DOHH2 (cell line): ENCODE measurements around the gene NAPB.
A peak's percentile ranks its signal among the peaks of the same experiment; 100 is the strongest.

ENCODE experiments used
- H3F3A ChIP-seq: fragments of 200-600 bp; sonication (generic), shearing (Covaris generic); 2 replicates; pipeline ENCODE4 v1.6.0; 2016; ENCODE audit warnings: antibody characterized with exemption, mild to moderate bottlenecking; ENCODE audit not compliant: control insufficient read depth, insufficient read depth
- H3K27ac ChIP-seq: fragments of 200-600 bp; sonication (generic); 2 replicates; pipeline ENCODE4 v1.5.1; 2014; ENCODE audit warnings: low read depth, mild to moderate bottlenecking, low read length, moderate library complexity
- H3K27me3 ChIP-seq: fragments of 200-600 bp; sonication (generic); 2 replicates; pipeline ENCODE4 v1.6.1; 2014; ENCODE audit warnings: mild to moderate bottlenecking, low read length, mixed read lengths; ENCODE audit not compliant: control insufficient read depth
- H3K36me3 ChIP-seq: fragments of 200-600 bp; sonication (generic); 2 replicates; pipeline ENCODE4 v1.6.1; 2014; ENCODE audit warnings: mild to moderate bottlenecking, low read length, moderate library complexity, mixed read lengths; ENCODE audit not compliant: control insufficient read depth
- H3K4me1 ChIP-seq: fragments of 200-600 bp; sonication (generic); 2 replicates; pipeline ENCODE4 v1.6.1; 2014; ENCODE audit warnings: mild to moderate bottlenecking, low read length, mixed read lengths; ENCODE audit not compliant: control insufficient read depth
- H3K4me2 ChIP-seq: fragments of 200-600 bp; sonication (generic); 2 replicates; pipeline ENCODE4 v1.6.0; 2014; ENCODE audit warnings: mild to moderate bottlenecking, low read length, moderate library complexity
- H3K4me3 ChIP-seq: fragments of 200-600 bp; sonication (generic); 2 replicates; pipeline ENCODE4 v1.5.1; 2014; ENCODE audit warnings: mild to moderate bottlenecking, low read length, mixed read lengths
- H3K79me2 ChIP-seq: fragments of 200-600 bp; sonication (generic); 2 replicates; pipeline ENCODE4 v1.6.1; 2014; ENCODE audit warnings: mild to moderate bottlenecking, low read length, mixed read lengths; ENCODE audit not compliant: control insufficient read depth
- H3K9me2 ChIP-seq: fragments of 200-600 bp; sonication (generic); replicated peaks from 2 replicates; pipeline ENCODE4 v1.6.1; 2014; ENCODE audit warnings: mild to moderate bottlenecking, low read length, mixed read lengths; ENCODE audit not compliant: control insufficient read depth
- H3K9me3 ChIP-seq: fragments of 200-600 bp; sonication (generic); 2 replicates; pipeline ENCODE4 v1.6.1; 2014; ENCODE audit warnings: antibody characterized with exemption, low read length, mixed read lengths; ENCODE audit not compliant: control insufficient read depth, insufficient read depth
- H4K20me1 ChIP-seq: fragments of 200-600 bp; sonication (generic); 2 replicates; pipeline ENCODE4 v1.6.0; 2014; ENCODE audit warnings: low read depth, mild to moderate bottlenecking, antibody characterized with exemption, low read length, moderate library complexity; ENCODE audit not compliant: control insufficient read depth, insufficient read depth
- EZH2phosphoT487 ChIP-seq: fragments of 200-600 bp; sonication (generic); IDR thresholded peaks from 2 replicates; pipeline ENCODE4 v1.6.1; 2017; ENCODE audit warnings: borderline replicate concordance, mild to moderate bottlenecking, antibody characterized with exemption, low read length, moderate library complexity, mixed read lengths
- TF ChIP-seq, protein P1 (sequence below): fragments of 200-600 bp; sonication (generic); IDR thresholded peaks from one replicate; pipeline ENCODE4 v1.5.1; 2014; ENCODE audit warnings: antibody characterized with exemption, mild to moderate bottlenecking, low read depth, low read length; ENCODE audit not compliant: poor library complexity, severe bottlenecking

NAPB gene

DNA sequence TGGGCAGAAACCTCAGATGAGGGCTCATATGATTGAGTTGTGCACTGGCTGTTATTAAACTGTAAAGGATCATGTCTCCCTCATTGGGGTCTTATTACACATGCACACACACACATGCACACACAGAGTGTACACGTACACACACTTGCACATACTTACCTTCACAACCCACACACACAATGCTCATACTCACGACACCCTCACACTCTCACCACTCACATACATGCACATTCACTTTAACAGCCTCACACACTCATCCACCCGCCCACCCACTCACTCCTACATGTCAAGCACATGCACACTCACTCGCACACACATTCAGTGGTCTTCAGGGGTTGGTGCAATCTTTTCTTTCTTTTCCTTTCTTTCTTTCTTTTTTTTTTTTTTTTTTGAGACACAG, 23.6 kb upstream of the NAPB start:
- Histone ChIP-seq H3K36me3 (no peaks in the 10 kb centered on the region), H3F3A (no peaks in the 10 kb centered on the region), H3K79me2 (no peaks in the 10 kb centered on the region), H3K4me2 (no peak overlapping the region), H3K9me2 (no peaks in the 10 kb centered on the region), H3K4me3 (no peak overlapping the region), H4K20me1 (no peaks in the 10 kb centered on the region), H3K27ac (no peak overlapping the region), H3K4me1 (no peaks in the 10 kb centered on the region), H3K27me3 (peaks cover 2% of the 10 kb centered on the region; the same call in 1 of the 2 replicates), H3K9me3 (no peaks in the 10 kb centered on the region)
- TF ChIP-seq EZH2phosphoT487: no peak
- TF ChIP-seq, protein P1, sequence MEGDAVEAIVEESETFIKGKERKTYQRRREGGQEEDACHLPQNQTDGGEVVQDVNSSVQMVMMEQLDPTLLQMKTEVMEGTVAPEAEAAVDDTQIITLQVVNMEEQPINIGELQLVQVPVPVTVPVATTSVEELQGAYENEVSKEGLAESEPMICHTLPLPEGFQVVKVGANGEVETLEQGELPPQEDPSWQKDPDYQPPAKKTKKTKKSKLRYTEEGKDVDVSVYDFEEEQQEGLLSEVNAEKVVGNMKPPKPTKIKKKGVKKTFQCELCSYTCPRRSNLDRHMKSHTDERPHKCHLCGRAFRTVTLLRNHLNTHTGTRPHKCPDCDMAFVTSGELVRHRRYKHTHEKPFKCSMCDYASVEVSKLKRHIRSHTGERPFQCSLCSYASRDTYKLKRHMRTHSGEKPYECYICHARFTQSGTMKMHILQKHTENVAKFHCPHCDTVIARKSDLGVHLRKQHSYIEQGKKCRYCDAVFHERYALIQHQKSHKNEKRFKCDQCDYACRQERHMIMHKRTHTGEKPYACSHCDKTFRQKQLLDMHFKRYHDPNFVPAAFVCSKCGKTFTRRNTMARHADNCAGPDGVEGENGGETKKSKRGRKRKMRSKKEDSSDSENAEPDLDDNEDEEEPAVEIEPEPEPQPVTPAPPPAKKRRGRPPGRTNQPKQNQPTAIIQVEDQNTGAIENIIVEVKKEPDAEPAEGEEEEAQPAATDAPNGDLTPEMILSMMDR: no peak

DNA sequence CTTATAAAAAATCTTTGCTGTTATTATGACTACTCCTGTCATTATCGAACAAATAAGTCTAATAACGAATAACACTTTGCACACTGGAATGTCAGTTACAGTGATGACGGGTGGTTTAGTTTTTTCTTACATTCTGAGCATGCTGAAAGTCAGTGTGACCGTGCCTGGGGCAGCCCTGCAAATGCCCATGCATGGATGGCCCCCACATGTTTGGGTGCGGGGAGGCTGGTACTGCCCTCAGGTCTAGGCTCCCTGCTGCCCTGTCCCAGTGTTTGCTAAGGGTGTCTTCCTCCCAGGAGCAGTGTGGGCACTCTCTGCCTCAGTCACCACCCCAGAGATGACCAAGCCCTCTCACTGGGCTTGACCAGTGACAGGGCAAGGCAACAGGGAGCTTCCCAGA, 21.1 kb upstream of the NAPB start:
- Histone ChIP-seq H3K4me1 (no peaks in the 10 kb centered on the region), H4K20me1 (no peaks in the 10 kb centered on the region), H3K27me3 (peaks cover 2% of the 10 kb centered on the region; the same call in 1 of the 2 replicates), H3K9me3 (no peaks in the 10 kb centered on the region), H3K9me2 (no peaks in the 10 kb centered on the region), H3K27ac (no peak overlapping the region), H3F3A (no peaks in the 10 kb centered on the region), H3K4me2 (no peak overlapping the region), H3K36me3 (no peaks in the 10 kb centered on the region), H3K4me3 (no peak overlapping the region), H3K79me2 (no peaks in the 10 kb centered on the region)
- TF ChIP-seq, protein P1: no peak
- TF ChIP-seq EZH2phosphoT487: no peak

DNA sequence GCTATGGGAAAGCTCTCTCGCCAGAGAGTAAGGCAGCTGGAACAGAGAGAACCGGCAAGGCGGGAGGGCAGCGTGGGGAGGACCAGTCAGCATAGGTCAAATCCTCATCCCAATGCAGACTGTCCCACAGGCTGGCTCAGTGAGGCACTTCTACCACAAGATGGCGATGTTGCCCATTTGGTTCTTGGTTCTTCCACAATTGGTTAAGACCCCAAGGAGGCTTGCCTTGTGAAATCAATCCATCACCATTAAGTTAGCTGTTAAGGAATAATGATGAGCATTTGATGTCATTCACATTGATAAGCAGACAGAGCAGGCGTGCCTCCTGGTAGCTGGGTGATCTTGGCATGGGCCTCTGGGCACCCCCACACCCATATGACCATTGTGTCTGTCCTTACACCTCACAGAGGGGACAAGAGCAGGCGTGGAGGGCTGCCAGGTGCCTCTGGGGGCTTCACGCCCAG, 20.6 kb upstream of the NAPB start:
- Histone ChIP-seq H3K9me2 (no peaks in the 10 kb centered on the region), H3F3A (no peaks in the 10 kb centered on the region), H3K4me3 (no peak overlapping the region), H4K20me1 (no peaks in the 10 kb centered on the region), H3K79me2 (no peaks in the 10 kb centered on the region), H3K36me3 (no peaks in the 10 kb centered on the region), H3K27ac (no peak overlapping the region), H3K4me2 (no peak overlapping the region), H3K9me3 (no peaks in the 10 kb centered on the region), H3K27me3 (peaks cover 2% of the 10 kb centered on the region; the same call in 1 of the 2 replicates), H3K4me1 (no peaks in the 10 kb centered on the region)
- TF ChIP-seq, protein P1: peak; percentile 88
- TF ChIP-seq EZH2phosphoT487: no peak
